HEK293 (cell line): ENCODE data around the gene TBX1.

Experiments
- BCL11A ChIP-seq: fragments of 450-650 bp; formaldehyde crosslinking; IDR thresholded peaks from 2 replicates; pipeline ENCODE4 v1.5.1; 2016; ENCODE audit warnings: low read depth, missing biosample characterization, missing genetic modification characterization
- GLI4 ChIP-seq: fragments of 450-650 bp; formaldehyde crosslinking; IDR thresholded peaks from 2 replicates; pipeline ENCODE4 v1.5.1; 2016; ENCODE audit warnings: missing biosample characterization, missing genetic modification characterization
- GLIS1 ChIP-seq: fragments of 450-650 bp; formaldehyde crosslinking; IDR thresholded peaks from 2 replicates; pipeline ENCODE4 v1.5.1; 2016; ENCODE audit warnings: missing biosample characterization, missing genetic modification characterization
- HOXA7 ChIP-seq: sonication (generic); formaldehyde crosslinking; IDR thresholded peaks from 2 replicates; pipeline ENCODE4 v1.8.1; 2022; ENCODE audit warnings: missing genetic modification reagents, borderline replicate concordance
- KLF8 ChIP-seq: fragments of 450-650 bp; formaldehyde crosslinking; IDR thresholded peaks from 2 replicates; pipeline ENCODE4 v1.5.1; 2016; ENCODE audit warnings: missing biosample characterization, missing genetic modification characterization
- MEIS1 ChIP-seq: sonication (generic); formaldehyde crosslinking; IDR thresholded peaks from 2 replicates; pipeline ENCODE4 v1.8.1; 2022; ENCODE audit warnings: missing genetic modification reagents, mild to moderate bottlenecking, borderline replicate concordance
- PRDM4 ChIP-seq: fragments of 450-650 bp; formaldehyde crosslinking; IDR thresholded peaks from 2 replicates; pipeline ENCODE4 v1.5.1; 2017; ENCODE audit warnings: missing biosample characterization, missing genetic modification characterization
- PRDM6 ChIP-seq: fragments of 450-650 bp; formaldehyde crosslinking; IDR thresholded peaks from 2 replicates; pipeline ENCODE4 v1.5.1; 2017; ENCODE audit warnings: missing biosample characterization, missing genetic modification characterization
- REST ChIP-seq: fragments of 450-650 bp; formaldehyde crosslinking; IDR thresholded peaks from 2 replicates; pipeline ENCODE4 v1.5.1; 2016; ENCODE audit warnings: missing biosample characterization, missing genetic modification characterization
- SP3 ChIP-seq: fragments of 450-650 bp; formaldehyde crosslinking; IDR thresholded peaks from 2 replicates; pipeline ENCODE4 v1.5.1; 2016; ENCODE audit warnings: missing biosample characterization, missing genetic modification characterization
- ZBTB48 ChIP-seq: fragments of 450-650 bp; formaldehyde crosslinking; IDR thresholded peaks from 2 replicates; pipeline ENCODE4 v1.5.1; 2016; ENCODE audit warnings: missing biosample characterization, missing genetic modification characterization
- ZNF138 ChIP-seq: fragments of 450-650 bp; formaldehyde crosslinking; IDR thresholded peaks from 2 replicates; pipeline ENCODE4 v1.5.1; 2016; ENCODE audit warnings: missing biosample characterization, missing genetic modification characterization, borderline replicate concordance
- ZNF169 ChIP-seq: fragments of 450-650 bp; formaldehyde crosslinking; IDR thresholded peaks from 2 replicates; pipeline ENCODE4 v1.5.1; 2016; ENCODE audit warnings: missing biosample characterization, missing genetic modification characterization
- ZNF19 ChIP-seq: fragments of 450-650 bp; formaldehyde crosslinking; IDR thresholded peaks from 2 replicates; pipeline ENCODE4; 2016; ENCODE audit warnings: missing biosample characterization, missing genetic modification characterization, low read depth
- ZNF23 ChIP-seq: fragments of 450-650 bp; formaldehyde crosslinking; IDR thresholded peaks from 2 replicates; pipeline ENCODE4 v1.5.1; 2016; ENCODE audit warnings: missing biosample characterization, missing genetic modification characterization, borderline replicate concordance
- ZNF292 ChIP-seq: fragments of 450-650 bp; formaldehyde crosslinking; IDR thresholded peaks from 2 replicates; pipeline ENCODE4 v1.5.1; 2016; ENCODE audit warnings: low read depth, missing biosample characterization, missing genetic modification characterization, borderline replicate concordance
- ZNF433 ChIP-seq: fragments of 450-650 bp; formaldehyde crosslinking; IDR thresholded peaks from 2 replicates; pipeline ENCODE4 v1.5.1; 2016; ENCODE audit warnings: missing biosample characterization, missing genetic modification characterization, low read depth
- ZNF558 ChIP-seq: fragments of 450-650 bp; formaldehyde crosslinking; IDR thresholded peaks from 2 replicates; pipeline ENCODE4 v1.5.1; 2016; ENCODE audit warnings: missing biosample characterization, missing genetic modification characterization
- ZNF580 ChIP-seq: fragments of 450-650 bp; formaldehyde crosslinking; IDR thresholded peaks from 2 replicates; pipeline ENCODE4 v1.5.1; 2016; ENCODE audit warnings: missing biosample characterization, missing genetic modification characterization
- ZNF660 ChIP-seq: fragments of 450-650 bp; IDR thresholded peaks from 2 replicates; pipeline ENCODE4 v1.5.1; 2018; ENCODE audit warnings: missing biosample characterization, mild to moderate bottlenecking, missing genetic modification characterization
- ZNF677 ChIP-seq: fragments of 450-650 bp; IDR thresholded peaks from 2 replicates; pipeline ENCODE4 v1.5.0; 2018; ENCODE audit warnings: missing biosample characterization, mild to moderate bottlenecking, missing genetic modification characterization, moderate library complexity
- ZNF701 ChIP-seq: fragments of 450-650 bp; formaldehyde crosslinking; IDR thresholded peaks from 2 replicates; pipeline ENCODE4 v1.5.1; 2016; ENCODE audit warnings: missing biosample characterization, missing genetic modification characterization
- ZNF707 ChIP-seq: fragments of 450-650 bp; formaldehyde crosslinking; IDR thresholded peaks from 2 replicates; pipeline ENCODE4 v1.5.1; 2016; ENCODE audit warnings: missing biosample characterization, missing genetic modification characterization
- ZNF830 ChIP-seq: fragments of 450-650 bp; IDR thresholded peaks from 2 replicates; pipeline ENCODE4 v1.5.0; 2018; ENCODE audit warnings: missing biosample characterization, missing genetic modification characterization, low read depth, mild to moderate bottlenecking, moderate library complexity
- ZSCAN30 ChIP-seq: fragments of 450-650 bp; IDR thresholded peaks from 2 replicates; pipeline ENCODE4 v1.5.1; 2018; ENCODE audit warnings: missing biosample characterization, mild to moderate bottlenecking, missing genetic modification characterization, moderate library complexity

Gene TBX1

GRCh38 chr22:19730655-19731360 lies 29.8 kb upstream of the TBX1 start (continued):
- TF ChIP-seq ZNF433 = no peak
- no peak for TF ChIP-seq ZNF660 (tag by site-specific recombination)
- TF ChIP-seq PRDM6 = no peak
- TF ChIP-seq ZNF292 (tag by site-specific recombination) = no peak
- TF ChIP-seq ZNF138 (tag by site-specific recombination) = no peak
- TF ChIP-seq ZNF580 = no peak
- peak; percentile 5; the same call in 1 of the 2 replicates for TF ChIP-seq ZSCAN30 (tag by site-specific recombination)
- no peak for TF ChIP-seq HOXA7 (CRISPR knock-in tag)
- TF ChIP-seq ZNF707 (tag by site-specific recombination) = no peak
- no peak for TF ChIP-seq ZNF830 (tag by site-specific recombination)
- TF ChIP-seq MEIS1 (CRISPR knock-in tag) = no peak
- no peak for TF ChIP-seq ZNF19 (tag by site-specific recombination)
- TF ChIP-seq ZNF23 = no peak
- peak; percentile 71; the same call in 1 of the 2 replicates for TF ChIP-seq GLIS1 (tag by site-specific recombination)
- no peak for TF ChIP-seq GLI4 (tag by site-specific recombination)
- TF ChIP-seq ZNF169 (tag by site-specific recombination) = no peak
- no peak for TF ChIP-seq REST (tag by site-specific recombination)
- TF ChIP-seq BCL11A (tag by site-specific recombination) = peak; percentile 62; the same call in 1 of the 2 replicates
- TF ChIP-seq ZNF677 (tag by site-specific recombination) = no peak
- TF ChIP-seq ZNF558 (tag by site-specific recombination) = no peak
- no peak for TF ChIP-seq ZNF701 (tag by site-specific recombination)
- TF ChIP-seq KLF8 (tag by site-specific recombination) = peak; percentile 83; the same call in 1 of the 2 replicates
- TF ChIP-seq PRDM4 = no peak; the same call in 1 of the 2 replicates
- TF ChIP-seq ZBTB48 (tag by site-specific recombination) = peak; percentile 29; the same call in 1 of the 2 replicates
- TF ChIP-seq SP3 (tag by site-specific recombination) = peak; percentile 64
